Measurements from ENCODE around the gene LPAR1.
"Not testable (repeated sequence)": the region's sequence is repeated elsewhere in the genome, so short reads cannot be mapped to it uniquely, and the experiment has no call there.

The LPAR1 gene

DNA sequence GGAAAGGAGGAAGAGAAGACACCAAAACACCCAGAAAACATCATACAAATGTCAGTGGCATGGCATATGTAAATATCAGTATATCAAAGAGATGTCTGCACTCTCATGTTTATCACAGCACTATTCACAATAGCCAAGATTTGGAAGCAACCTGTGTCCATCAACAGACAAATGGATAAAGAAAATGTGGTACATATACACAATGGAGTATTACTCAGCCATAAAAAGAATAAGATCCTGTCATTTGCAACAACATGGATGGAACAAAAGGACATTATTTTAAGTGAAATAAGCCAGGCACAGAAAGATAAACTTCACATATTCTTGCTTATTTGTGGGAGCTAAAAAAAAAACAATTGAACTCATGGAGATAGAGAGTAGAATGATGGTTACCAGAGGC lies 213.1 kb downstream of the LPAR1 start:
- not testable (repeated sequence) for DNase-seq (ENCODE audit: low read depth, low spot score)
